ENCODE data around the gene USP10.
A peak's percentile ranks its signal among the peaks of the same experiment; 100 is the strongest.
"Not testable (repeated sequence)": the region's sequence is repeated elsewhere in the genome, so short reads cannot be mapped to it uniquely, and the experiment has no call there.

USP10 gene

DNA sequence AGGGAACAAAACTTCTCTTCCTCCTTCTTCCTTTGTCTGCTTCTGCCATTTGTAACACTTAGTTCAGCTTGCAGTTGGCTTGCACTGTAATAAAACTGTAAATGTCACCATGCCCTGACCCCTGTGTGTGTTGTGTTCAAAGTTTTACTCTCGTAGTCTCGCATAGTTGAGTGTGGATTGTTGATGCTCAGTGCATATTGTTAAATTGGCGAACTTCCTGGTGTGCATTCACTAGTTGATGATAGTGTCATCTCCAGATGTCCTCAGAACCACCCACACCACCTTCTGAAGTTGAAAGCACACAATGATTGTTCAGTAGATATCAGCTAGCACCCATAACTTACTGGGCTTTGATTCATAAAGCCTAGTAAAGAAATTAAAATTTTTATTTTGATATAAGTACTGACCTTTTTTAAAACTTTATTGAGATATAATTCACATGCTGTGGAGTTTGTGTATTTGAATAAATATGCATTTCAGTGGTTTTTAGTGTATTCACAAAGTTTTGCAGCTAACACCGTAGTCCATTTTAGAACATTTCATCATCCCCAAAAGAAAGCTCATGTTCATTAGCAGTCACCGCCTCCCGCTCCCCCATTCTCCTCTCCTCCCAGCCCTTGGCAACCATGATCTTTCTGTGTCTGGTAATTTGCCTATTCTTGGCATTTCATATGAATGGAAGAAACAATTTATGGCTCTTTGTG lies 25.0 kb downstream of the USP10 start:
- no peak for DNase-seq (ENCODE audit: low read depth in 1 of 2, low spot score in 1 of 2)

DNA sequence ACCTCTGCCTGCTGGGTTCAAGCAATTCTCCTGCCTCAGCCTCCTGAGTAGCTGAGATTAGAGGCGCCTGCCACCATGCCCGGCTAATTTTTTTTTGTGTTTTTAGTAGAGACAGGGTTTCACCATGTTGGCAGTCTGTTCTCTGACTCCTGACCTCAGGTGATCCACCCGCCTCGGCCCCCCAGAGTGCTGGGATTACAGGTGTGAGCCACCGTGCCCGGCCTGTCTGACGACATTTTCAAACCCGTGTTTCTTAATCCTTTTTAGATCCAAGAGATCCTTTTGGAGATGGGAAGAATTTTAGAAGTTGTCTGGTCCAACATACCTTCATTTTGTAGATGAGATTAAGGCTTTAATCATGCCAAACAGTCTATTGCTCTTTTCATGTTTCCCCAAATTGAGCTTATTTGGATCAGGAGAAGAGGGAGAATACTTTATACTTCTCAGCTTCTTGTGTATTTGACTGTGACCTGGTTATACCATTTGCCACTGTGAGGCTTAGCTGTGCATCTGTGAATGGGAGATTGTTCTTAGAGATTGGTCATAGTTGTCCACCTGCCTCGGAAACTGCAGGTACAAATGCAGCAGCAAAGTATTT lies 25.8 kb downstream of the USP10 start:
- no peak for DNase-seq (ENCODE audit: low read depth in 1 of 2, low spot score in 1 of 2)

DNA sequence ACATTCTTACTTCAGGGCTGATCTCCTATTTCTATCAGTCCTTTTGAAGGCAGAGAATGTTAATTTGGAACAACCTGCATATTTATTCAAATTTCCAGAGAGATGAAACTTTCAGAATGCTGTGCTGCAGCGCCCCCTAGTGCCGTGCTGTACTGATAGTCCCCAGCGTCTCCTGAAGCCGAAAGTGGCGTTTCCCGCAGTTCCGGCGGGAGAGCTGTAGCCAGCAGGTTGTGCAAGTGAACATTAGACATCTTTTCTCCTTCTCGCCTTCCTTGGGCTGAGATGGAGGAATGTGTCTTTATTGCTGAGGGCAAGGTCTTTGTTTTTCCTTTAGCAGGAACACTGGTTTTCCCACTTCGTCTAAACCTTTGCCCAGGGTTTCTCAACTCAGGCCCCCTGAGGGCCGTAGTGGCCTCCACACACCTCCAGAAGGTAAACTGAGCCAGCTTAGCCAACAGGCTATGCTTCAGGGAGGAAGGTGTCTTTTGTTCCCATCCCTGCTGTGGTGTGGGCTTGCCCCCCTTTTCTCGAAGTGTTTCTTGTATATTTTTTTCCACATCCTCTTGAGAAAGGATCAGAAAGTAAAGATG lies 26.4 kb downstream of the USP10 start:
- DNase-seq (ENCODE audit: low read depth in 1 of 2, low spot score in 1 of 2): peak; percentile 67 to 68

DNA sequence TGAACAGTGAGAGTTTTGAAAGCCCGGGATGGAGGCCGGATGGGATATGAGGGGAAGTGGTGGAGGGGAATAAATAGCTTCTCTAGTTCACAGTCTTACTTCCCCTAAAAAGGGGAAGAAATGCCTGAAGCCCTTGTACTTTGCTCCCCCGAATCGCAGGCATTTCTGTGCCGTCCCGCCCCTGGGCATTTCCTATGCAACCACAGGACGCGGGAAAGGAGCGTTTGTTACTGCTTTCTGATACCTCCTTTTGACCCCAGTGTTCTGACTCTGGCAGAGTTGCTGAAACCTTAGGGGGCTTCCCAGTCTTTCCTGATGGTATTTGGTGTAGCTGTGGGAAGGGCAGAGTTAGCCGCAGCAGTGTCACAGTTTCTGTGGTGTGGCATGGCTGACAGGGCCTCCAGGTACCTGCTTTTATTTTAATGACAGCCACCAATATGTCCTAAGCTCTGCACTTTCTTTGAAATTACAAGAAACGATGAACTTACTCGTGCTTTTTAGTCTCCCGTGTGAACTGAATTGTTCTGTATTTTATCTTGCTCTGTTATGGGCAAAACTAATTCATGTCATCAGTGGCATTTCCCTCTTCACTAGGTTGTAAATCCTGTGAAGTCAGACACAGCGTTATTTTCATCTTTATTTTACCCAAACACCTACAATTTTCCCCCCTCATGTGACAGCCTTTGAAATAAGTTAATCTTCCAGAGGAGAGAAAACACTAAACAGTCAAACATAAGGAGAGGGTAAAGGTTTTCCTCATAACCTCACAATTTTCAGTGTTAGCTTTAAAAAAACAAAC lies 27.1 kb downstream of the USP10 start:
- no peak for DNase-seq (ENCODE audit: low read depth in 1 of 2, low spot score in 1 of 2)

DNA sequence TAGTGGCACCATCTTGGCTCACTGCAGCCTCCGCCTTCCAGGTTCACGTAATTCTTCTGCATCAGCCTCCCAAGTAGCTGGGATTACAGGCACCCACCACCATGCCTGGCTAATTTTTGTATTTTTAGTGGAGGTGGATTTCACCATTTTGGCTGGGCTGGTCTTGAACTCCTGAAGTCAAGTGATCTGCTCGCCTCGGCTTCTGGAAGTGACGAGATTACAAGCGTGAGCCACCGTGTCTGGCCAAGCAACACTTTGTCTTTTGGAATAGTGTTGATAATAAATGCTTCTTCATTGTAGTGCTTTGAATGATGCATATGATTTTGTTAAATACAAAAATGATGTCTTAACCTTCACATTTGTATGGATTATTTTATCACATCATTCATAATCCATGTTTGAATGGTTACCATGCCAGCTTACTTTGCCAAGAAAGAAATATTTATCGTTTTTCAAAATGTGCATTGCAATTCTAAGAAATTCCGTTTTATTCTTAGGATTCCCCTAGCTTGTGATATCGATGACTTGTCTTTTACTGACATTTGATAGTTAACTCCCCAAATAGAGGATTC lies 29.1 kb downstream of the USP10 start:
- DNase-seq (ENCODE audit: low read depth in 1 of 2, low spot score in 1 of 2): no peak

DNA sequence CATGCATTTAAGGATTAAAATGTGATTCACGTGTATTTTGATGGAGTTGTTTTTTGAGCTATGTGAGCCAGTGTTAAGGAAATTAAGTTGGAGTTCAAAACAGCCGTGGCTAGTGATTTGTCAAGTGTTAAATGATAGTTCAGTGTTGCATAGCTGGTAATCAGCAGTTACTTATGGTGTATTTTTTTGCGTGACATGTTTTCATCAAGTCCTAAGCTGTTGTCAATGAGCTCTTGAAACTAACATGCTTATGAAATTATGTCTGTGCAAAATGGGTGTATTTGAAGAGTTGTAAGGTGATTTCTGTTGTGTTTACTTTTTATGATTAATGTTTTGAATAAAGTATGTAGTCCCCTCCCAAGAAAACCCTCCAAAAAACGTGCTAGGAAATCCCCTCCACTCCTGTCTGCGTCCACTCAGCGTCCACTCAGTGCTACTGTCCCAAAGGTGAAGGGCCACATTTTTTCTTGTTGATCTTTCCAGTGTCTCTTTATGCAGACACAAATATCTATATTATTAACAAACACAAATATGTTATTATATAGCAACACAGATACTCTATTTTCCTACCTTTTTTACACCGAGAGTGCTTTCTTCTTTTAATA lies 30.0 kb downstream of the USP10 start:
- no peak for DNase-seq (ENCODE audit: low read depth in 1 of 2, low spot score in 1 of 2)

DNA sequence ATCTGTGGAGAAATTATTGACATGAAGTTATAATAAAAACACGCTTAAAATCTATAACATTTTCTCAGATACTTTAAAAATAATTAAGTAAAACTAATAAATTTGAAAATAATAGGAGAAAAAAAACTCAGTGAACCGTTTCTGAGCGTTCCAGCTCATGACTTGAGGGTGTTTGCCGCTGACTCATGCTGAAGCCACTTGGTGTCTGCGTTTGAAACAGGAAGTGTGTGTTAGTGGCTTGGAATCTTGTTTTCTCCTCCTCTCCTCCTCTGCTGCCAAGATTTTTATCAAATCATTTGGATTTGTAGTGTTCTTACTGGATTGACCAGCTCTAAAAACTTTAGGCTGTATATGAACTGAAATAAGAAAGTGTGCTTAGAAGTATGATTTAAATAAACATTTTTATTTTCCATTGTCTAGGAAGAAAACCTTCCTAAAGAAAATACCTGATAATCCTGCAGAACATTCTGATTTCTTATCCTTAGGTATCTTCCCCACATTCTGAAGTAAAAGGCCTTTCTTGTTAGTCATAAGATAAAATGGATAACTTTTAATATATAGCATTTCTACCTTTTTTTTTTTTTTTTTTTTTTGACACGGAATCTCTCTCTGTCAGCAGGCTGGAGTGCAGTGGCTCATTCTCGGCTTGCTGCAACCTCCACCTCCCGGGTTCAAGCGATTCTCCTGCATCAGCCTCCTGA lies 30.8 kb downstream of the USP10 start:
- DNase-seq (ENCODE audit: low read depth in 1 of 2, low spot score in 1 of 2): no peak

DNA sequence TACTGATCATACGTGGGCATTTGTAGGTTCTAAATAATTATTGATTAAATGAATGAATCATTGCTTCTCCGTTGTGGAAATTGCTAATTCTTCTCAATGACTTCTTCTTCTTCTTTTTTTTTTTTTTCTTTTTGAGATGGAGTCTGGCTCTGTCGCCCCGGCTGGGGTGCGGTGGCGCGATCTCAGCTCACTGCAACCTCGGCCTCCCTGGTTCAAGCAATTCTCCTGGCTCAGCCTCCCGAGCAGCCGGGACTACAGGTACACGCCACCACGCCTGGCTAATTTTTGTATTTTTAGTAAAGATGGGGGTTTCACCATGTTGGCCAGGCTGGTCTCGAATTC lies 32.5 kb downstream of the USP10 start:
- not testable (repeated sequence) for DNase-seq (ENCODE audit: low read depth in 1 of 2, low spot score in 1 of 2)

DNA sequence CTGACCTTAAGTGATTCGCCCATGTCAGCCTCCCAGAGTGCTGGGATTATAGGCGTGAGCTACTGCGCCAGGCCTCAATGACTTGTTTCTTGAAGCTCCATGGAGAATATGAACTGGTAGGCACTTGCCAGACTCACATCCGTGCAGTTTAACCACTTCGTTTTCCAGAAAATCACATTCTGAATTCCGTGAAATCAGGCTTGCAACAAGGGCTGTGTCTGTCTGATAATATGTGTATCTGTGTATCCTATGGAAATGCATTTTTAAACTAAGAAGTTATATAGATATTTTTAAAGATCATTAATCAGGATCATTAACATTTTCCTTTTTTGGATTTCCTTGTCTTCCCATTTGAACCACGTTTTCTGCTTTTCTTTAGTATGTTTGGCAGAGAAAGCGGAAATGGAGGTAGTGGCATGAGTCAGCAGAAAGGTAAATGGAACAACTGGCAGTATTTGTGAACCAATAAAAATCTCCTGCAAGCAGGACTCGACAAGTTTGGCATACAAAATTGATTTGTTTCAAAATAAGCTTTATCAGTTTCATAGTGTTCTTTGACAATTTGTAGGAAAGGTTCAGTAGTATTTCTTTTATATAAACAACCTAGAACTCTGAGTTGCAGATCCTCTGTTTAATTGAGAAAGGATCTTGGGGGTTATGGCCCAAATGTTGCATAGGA lies 33.0 kb downstream of the USP10 start:
- DNase-seq (ENCODE audit: low read depth in 1 of 2, low spot score in 1 of 2): no peak

DNA sequence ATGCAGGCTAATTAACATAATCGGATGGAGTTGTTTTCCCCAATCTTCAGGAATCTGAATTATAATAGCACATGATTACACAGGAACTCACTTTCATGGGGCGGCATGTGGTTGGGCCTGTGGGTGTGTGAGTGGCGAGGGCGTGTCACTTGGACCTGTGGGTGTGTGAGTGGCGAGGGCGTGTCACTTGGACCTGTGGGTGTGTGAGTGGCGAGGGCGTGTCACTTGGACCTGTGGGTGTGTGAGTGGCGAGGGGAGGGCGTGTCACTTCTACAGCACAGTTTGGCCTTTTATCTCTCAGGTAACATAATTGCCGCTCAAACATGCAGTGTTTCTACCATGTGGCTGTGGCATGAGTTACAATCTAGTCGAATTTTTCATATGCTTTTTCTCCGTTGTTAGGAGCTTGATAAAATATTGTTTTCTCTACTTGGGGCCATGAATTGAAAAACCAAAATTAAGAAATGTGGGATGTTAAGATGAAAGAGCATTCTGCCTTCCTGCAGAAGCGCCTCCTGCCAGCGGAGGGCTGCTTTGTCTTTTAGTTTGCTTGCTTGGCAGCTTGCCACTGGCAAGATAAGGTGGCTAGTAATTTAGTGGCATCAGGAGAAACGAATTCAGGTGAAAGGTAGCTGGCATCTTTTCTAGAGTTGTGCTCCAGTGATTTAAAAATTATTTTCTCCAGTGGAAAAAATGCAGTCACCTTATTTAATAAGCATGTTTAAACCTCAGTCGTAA lies 36.2 kb downstream of the USP10 start:
- no peak for DNase-seq (ENCODE audit: low read depth in 1 of 2, low spot score in 1 of 2)

DNA sequence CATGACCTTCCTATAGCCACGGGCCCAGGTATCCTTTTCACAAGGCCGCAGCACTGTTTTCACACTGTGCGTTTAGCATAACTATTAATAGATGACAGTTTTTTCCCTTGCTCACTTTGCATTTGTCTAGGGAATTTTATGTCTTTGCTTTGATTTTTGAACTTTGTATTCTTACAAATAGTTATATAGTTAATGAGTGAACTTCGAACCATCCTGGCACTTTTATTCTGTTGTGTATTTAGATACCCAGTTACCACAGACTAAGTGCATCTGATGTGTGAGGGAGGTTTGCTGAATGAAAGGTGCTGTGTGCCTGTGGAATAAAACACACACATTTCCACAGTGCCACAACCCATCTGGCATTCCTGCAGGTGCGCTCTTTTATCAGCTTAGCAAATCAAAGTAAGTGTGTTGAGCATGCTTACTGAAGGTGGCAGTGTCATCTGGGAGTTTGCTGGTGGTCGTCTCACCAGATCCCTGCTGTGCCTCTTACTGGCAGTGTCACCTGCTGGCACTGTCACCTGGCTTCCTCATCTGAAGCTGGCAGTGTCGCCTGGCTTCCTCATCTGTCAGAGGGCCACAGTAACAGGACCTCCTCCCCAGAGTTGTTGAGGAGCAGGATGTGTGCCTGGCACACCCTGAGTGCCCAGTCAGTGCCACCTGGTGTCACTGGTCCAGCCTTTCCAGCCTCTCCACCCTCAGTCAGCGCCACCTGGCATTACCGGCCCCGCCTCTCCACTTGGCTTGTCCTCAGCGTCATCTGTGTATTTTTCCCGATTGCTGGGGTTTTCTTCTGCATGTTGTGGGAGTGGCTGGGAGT lies 37.6 kb downstream of the USP10 start:
- no peak for DNase-seq (ENCODE audit: low read depth in 1 of 2, low spot score in 1 of 2)

DNA sequence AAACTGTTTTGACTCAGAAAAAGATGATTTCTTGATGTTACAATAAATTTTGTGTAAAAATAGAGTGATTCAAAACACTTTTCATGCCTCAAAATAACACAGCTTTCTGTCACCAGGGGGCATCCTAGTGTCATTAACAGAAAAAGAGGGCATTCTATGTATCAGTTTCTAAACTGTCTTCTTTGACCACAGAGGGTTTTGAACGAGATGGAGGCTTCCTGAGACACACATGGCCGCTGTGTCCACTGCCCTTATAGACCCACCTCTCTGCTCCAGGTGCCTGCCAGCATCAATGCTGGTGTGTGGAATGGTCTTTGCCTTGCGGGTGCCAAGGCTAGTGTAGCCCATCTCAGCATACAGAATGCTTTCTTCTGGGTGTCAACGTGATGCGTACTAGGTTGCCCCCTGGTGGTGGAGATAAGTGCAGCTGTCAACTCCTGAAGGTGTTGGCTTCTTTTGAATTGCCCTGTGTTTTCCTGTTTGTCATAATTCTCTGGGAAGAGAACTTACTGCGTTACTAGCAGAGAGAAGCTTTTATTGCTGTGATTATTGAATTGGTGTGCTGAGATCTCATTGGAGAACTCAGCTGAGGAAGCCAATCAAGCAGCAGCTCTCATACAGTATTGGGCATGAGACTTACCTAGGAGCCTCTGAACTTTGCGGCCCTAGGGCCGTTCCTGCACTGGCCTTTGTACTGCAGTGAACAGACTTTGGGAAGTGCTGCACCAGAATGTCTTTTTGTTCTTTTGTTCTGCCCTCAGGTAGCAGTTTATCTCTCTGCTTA lies 38.6 kb downstream of the USP10 start:
- DNase-seq (ENCODE audit: low read depth in 1 of 2, low spot score in 1 of 2): peak; percentile 44 to 53

DNA sequence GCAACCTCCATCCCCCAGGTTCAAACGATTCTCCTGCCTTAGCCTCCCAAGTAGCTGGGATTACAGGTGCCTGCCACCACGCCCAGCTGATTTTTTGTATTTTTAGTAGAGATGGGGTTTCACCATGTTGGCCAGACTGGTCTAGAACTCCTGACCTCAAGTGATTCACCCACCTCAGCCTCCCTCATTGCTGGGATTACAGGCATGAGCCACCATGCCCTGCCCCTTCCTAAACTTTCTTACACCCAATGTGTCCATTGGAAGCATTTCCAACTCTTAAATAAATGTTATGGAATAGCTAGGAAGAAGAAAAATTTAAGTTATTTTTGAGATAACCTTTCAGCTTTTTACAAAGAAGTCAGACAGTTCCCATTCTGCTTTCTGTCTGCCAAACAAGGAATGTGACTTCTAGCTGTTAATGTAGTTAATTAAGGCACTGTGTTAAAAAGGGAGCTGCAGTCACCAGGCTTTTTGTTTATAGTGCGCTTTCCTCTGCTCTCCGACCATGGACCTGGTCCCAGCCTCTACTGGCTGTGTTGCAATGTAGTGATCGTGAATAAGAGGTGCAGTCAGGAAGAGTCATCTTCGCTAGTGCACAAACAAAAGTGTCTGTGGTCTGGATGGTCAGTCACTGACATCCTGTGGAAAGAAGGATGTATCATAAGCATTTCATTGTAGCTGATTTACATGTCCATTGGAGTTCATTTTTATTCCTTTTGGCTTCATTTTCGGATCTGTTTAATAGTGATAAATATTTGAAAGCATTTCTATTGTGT lies 39.7 kb downstream of the USP10 start:
- no peak for DNase-seq (ENCODE audit: low read depth in 1 of 2, low spot score in 1 of 2)

DNA sequence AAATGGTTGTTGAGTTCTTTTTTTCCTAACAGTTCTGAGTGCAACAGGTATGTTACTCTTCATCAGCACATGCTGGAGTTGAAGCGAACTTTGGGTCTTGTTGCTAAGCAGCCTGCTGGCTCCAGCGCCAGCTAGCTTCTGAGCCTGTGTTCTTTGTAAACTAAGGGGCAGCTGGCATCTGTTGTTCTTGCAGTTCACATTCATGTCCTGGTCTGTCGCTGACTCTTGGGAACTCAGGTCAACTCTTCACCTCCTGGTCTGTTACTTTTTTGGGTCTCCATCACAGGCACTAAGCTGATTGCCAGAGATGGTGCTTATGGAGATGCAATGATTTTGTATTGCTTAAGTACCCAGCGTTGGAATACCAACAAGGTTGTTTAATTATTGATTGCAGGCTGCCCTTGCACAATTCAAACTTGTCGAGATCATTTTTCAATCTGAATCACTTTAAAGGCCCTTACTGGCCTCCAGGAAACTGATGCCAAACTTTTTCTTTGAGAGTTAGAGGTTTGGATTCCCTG lies 40.9 kb downstream of the USP10 start:
- DNase-seq (ENCODE audit: low read depth in 1 of 2, low spot score in 1 of 2): no peak

DNA sequence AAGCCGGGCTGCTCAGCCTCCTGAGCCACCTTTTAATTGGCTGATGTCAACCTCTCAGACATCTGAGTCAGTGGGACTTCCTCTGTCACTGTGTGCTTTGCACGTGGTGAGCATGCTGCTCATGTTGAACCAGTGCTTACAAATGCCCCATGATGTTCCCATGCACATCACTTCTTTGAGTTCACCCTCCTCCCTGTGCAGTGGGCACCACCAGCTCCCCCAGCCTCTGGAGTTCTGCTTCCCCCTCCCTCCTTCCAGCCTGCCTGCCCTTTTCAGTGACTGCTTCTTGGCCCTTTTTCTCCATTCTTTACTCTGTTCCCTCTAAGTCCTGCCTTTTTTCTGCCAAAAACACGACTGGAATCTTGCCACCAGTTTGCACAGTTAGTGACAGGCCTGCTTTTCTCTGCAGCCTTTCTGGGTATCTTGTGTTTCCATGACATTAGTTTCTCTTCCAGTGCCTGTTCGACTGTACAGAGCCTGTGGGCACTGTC lies 41.6 kb downstream of the USP10 start:
- no peak for DNase-seq (ENCODE audit: low read depth in 1 of 2, low spot score in 1 of 2)

DNA sequence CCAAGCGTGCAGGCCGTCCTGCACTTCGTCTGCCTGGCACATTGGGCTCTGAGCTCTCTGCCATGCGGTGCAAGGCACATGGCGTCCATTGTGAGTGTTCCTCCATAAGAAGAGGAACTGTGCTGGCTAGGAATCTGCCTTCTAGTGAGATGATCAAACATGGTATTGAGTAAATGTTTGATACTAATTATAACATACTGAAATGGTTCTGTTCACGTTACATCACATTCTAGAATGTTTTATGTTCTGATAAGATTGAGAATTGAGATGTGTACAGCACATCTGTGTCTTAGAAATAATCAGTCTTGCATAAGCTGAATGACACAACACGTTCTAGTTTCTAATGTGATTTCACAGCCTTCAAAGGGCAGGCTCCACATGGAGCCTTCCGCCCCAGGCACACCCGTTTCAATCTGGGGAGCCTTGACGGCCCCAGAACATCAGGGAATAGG lies 42.9 kb downstream of the USP10 start:
- no peak for DNase-seq (ENCODE audit: low read depth in 1 of 2, low spot score in 1 of 2)

DNA sequence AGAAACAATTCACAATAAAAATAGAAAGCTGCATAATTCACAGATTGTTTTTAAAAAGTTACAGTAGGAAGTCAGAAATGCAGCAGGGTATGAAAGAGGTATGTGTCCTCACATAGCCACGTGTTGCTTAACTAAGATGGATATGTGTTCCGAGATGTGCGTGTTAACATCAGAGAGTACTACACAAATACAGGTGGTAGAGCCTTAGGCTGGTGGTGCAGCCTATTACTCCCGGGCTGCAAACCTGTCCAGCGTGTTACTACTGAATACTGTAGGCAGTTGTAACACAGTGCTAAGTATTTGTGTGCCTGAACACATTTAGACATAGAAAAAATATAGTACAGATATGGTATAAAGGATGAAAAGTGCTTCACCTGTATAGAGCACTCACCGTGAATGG lies 46.4 kb downstream of the USP10 start:
- no peak for DNase-seq (ENCODE audit: low read depth in 1 of 2, low spot score in 1 of 2)

All from stimulated activated CD4-positive, alpha-beta T cell treated with anti-CD3 and anti-CD28 coated beads, Interleukin-15, amount 100 ng/mL, for 1 hour (primary cell).